GM21619 (cell line): Measurements from ENCODE around the gene ABCD3.
"Not testable (repeated sequence)": the region's sequence is repeated elsewhere in the genome, so short reads cannot be mapped to it uniquely, and the experiment has no call there.

ENCODE experiments used
- ATAC-seq: cut with Tn5 transposase; IDR thresholded peaks from one replicate; pipeline ENCODE4 v1.9.1; 2021; ENCODE audit not compliant: unreplicated experiment

The ABCD3 gene

DNA sequence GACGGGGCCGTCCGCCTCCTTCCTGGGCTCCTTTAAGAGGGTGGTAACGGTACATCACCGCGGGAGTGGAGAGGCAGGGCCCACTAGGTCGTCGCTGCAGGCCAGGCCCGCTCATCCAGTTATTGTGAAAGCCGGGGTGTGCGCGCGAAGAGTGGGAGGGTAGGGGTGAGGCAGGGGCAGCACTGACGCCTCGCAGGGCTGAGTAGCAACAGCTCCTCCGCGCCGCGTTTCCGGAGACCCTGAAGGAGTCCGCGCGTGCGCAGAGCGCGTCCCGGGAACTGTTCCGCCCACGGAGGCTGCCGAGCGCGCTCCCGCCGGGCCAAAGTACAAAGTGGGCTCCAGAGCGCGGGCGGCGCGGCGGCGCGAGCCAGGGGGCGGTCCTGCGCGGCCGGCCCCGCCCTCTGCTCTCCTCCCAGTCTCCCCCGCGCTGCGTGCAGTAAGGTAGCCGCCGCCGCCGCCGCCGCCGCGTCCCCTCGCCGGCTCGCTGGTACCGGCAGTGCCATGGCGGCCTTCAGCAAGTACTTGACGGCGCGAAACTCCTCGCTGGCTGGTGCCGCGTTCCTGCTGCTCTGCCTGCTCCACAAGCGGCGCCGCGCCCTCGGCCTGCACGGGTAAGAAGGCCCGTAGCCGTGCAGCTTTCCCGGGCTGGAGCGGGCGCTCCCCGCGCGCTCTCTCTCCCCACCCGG, at the start of gene ABCD3:
TSS of gene ABCD3 (plus strand) at position 412 of the 686 bp plus-strand sequence. CDS start at position 502, 90 bp downstream.
- ATAC-seq = peak; percentile 92

DNA sequence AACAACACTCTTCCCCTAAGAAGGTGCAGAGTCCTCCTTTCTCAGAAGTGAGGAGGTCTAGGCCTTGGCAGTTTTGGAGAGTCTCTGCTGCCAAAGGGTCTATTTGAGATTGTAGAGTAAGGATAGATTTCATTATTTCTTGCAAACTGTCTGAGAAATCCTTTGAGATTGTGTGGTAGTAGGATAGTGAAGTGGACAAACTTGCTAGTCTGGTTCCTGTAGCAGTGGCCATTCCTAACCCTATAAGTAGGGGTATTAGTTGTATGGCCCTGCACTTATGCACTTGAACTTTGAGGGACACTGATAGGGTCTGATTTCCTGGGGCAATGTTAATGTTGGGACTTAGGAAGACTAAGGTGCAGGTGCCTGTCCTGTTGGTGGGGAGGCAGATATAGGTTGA, 45.4 kb upstream of the ABCD3 start:
- not testable (repeated sequence) for ATAC-seq

DNA sequence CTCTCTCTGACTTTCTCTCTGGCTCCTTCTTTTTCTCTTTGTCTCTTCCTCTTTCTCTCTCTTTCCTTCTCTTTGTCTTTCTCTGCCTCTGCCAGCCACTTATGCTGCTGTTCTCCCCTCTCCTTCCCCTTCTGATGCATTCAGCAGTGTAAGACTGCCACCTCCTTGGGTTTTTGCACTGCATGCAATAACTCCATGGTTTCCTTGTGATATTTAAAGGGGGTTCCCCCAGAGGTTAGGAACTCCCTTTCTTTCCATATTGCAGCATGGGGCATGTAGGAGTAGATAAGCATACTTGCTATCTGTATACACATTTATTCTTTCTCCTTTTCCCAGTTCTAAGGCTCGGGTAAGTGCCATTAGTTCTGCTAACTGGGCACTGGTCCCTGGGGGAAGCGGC, 44.9 kb upstream of the ABCD3 start:
- not testable (repeated sequence) for ATAC-seq

DNA sequence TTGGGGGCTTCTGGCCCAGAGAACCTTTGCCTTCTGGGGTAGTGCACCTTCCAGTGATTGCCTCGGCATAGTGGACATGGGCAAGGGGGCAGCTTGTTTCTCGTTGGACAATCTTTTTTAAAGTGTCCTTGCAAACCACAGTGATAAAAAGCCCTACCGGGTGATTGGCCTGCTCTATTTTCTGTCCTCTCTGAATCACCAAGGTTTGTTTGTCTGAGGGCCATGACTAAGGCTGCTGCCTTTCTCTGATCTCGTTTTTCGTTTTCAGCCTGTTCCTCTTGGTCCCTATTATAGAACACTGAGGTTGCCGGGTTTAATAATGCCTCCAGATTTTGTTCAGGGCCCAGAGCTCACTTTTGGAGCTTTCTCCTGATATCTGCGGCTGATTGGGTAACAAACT, 42.5 kb upstream of the ABCD3 start:
- ATAC-seq = not testable (repeated sequence)

DNA sequence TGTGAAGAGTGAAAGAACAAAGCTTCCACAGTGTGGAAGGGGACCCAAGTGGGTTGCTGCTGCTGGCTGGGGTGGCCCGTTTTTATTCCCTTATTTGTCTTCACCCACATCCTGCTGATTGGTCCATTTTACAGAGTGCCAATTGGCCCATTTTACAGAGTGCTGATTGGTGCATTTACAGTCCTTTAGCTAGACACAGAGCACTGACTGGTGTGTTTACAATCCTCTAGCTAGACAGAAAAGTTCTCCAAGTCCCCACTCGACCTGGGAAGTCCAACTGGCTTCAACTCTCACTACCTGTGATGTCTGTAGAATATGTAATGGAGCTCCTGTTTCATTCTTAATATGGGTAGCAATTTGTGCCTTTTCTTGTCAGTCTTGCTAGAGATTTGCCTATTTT, 39.7 kb upstream of the ABCD3 start:
- ATAC-seq = not testable (repeated sequence)

DNA sequence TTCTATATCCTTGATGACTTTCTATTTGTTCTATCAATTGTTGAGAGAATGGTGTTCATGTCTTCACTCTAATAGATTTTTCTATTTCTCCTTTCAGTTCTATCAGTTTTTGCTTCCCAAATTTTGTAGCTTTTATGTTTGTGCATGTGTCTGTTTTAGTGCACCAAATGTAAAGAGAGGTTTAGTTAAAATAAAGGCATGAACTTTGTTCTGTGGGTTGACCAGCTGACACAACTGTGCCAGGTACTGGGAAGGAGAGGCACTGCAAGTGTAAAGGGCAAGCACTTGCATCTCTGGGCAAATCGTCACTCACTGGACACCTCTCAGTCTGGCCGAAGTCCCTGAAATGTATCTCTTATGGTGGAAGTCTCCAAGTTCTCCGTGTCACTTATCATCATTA, 38.6 kb upstream of the ABCD3 start:
- ATAC-seq = no peak

DNA sequence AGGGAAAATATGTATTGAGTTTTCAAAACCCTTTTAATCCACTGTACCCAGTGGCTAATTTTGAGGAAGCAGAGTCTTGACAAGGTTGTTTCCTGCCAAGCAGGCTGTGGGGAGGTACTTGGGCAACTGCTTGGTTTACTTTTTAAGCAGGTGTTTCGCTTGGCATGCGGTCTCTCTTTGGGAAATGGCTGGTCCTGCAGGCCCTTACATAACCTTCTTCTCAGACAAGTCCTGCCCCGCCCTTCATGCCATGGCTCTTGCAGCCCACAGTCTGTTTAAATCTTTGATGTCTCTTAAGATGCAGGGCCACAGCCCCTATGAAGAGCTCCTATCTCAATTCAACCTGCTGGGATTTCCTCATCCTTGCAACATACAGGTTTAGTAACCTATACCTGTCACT, 36.0 kb upstream of the ABCD3 start:
- ATAC-seq = no peak

DNA sequence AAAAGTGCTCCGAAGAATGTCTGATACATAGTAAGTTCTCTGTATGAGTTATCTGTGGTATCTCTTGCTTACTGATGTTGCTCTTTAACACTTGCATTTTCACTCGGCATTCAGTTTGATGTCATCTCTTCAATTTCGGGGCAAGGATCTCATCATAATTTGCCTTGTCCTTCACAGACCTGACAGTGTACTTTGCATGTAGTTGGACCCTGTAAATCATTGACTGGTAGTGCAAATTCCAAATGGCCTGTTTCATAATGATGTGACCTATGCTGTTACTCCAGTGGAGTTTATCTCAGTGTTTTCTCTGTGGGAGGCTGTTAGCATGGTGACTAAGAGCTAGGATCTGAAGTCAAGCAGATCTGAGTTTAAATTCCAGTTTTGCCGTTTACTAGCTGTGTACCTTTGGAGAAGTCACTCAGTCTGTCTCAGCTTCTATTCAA, 34.2 kb upstream of the ABCD3 start:
- peak; percentile 74 for ATAC-seq

DNA sequence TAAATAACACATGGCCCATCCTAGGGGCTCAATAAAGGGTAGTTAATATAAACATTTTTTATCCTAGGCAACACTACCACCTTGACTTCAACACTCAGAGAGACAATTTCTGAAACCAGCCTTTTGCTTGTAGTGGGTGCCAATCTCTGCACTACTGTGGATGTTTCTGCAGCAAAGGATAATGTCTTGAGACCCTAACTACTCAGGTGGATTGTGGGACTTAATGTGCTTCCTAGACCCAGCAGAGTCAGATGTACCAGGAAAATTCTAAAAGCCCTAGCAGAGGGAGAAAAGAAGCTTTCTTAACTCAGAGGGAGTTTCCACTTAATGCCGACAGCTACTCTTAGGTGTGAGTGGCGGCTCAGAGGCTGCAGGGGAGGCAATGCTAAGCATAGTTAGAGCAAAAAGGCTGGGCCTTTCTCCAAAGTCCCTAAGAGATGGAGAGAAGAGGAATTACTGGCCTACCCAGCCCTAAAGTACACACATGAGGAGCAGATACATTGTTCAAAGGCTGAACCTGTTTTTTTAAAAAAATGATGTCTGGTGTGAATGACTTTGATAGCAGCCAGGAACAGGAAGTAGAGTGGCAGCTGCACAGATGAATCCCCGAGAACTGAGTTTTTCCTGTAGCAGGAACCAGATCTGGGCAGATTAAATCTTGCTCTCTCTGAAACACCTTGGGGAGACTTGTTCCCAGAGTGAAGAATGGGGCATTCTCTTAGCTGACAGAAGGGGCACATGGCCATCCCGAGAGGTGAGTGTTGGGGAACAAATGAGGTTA, 33.5 kb upstream of the ABCD3 start:
- ATAC-seq = no peak

DNA sequence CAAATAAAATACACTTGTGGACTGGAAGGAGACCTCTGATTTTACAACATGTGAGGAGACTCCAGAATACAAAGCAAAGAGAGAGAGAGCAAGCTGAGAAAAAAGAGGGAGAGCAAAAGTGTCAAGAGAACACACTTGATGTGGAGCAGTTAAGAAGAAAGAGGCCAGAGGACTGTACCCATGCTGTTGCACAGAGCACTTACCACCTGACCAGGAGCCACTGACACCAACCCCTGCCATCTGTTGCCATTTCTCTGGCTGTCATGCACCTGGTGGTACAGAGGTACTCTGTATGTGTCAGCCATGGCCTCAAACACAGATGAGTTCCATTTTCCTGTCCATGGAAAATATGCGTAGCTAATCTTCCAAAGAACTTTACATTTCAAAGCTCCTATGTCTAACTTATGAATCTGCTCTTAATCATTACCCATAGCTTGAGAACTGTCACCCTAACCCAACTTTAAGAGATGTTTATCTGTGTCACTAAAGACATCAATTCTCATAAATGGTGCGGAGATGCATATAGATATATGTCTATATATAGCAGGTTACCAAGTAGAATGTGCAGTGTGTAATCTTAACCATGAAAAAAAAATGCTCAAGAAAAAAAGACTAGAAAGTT, 32.8 kb upstream of the ABCD3 start:
- no peak for ATAC-seq

DNA sequence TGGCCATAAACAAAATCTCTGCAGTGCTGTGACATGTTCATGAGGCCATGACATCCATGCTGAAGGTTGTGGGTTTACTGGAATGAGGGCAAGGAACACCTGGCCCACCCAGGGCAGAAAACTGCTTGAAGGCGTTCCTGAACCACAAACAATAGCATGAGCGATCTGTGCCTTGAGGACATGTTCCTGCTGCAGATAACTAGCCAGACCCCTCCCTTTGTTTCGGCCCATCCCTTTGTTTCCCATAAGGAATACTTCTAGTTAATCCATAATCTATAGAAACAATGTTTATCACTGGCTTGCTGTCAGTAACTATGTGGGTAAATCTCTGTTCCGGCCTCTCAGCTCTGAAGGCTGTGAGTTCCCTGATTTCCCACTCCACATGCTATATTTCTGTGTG, 28.9 kb upstream of the ABCD3 start:
- no peak for ATAC-seq

DNA sequence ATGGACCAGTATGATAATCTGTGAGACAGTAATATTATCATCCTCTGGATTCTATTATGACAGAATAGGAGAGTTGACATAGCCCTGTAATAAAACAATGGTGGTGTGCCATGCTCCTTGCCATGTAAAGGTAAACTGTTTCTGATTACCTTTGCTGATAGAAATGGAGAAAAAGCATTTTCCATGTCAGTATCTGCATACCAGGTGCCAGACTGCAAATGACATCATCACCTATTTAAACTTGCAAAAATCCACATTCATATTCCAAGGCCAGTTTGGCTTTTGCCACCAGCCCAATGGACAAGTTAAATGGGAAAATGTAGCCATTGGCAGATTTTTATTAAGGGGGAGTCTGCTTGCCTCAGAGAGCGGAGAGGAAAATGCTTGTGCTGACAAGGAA, 23.9 kb upstream of the ABCD3 start:
- ATAC-seq = no peak

DNA sequence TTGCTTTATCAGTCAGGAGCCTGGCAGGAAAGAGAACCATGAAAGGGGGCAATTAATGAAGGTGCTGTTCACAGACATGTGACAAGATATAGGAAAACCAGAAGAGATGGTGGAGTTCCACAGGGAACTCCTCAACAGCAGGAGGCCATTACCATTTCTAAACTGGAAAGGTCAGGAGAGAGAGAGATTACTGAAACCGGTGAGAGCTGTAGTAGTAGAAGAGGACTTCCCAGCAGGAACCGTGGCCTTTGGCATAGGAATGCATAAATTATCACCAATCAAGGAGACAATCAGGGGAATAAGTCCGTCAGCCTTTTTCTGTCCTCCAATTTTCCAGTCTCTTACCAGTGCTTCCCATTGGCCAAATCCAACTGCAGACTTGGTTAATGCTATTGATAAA, 23.0 kb upstream of the ABCD3 start:
- ATAC-seq = no peak

DNA sequence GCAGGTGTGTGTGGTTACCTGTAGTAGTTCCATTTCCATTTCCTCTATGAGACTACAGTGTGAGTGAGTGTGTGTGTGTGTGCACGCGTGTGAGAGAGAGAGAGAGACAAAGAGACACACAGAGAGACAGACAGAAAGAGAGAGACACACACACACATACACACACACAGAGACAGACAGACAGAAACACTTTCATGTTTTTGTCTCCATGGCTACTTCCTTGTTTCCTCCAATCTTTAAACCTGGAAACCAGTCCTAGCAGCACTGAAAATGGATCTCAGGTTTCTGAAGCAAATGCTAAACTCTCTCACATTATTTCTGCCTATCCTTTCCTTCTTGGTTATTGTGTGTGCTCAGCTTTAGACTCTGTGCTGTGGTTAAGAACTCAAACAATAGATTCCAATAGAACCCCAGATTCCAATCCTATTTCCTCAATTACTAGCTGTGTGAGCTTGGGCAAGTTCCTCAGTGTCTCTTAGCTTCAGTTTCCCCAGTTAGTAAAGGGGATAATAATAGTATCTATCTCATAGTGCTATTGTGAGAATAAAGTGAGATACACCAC, 22.4 kb upstream of the ABCD3 start:
- ATAC-seq = no peak

DNA sequence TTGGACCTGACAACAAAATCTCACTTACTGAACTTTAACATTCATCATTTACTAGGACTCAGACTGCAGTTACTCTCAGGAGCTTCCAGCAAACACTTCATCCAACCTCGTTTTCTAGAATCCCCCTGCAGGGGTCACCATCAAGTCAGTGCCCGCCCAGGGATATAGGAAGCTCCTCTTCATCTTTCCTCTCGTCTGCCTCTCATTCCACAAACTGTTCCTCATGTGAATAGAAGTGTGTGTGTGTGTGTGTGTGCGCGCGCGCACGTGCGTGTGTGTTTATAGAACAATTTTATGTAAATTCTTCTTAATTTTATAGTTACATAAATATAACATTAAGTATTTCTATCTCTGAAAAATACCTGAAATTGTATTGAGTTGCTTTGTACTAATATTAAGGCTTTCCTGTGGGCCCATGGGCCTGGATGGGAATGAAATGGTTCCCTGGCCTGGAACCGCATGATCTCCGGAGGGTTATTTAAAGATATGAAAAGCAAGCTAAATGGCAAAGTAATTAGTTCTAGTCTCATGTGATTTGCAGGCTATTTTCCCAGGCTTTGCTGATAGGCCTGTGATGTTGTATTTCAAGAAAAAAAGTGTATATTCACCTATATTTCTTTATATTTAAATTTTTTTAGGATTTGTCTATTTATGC, 21.7 kb upstream of the ABCD3 start:
- no peak for ATAC-seq

DNA sequence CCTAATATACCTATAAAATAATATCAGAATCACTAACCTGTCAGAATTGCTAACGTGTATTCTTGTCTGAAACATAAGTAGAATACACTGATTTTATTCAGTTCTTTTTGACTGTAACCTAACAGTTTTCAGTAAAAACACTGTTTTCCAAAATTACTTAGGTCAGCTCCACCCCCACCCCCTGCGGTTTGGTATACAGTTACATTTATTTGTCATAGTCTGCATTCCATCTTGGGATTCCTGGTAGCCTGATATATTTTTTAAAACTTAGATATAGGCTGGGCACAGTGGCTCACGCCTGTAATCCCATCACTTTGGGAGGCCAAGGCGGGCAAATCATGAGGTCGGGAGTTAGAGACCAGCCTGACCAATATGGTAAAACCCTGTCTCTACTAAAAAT, 19.8 kb upstream of the ABCD3 start:
- ATAC-seq = no peak

DNA sequence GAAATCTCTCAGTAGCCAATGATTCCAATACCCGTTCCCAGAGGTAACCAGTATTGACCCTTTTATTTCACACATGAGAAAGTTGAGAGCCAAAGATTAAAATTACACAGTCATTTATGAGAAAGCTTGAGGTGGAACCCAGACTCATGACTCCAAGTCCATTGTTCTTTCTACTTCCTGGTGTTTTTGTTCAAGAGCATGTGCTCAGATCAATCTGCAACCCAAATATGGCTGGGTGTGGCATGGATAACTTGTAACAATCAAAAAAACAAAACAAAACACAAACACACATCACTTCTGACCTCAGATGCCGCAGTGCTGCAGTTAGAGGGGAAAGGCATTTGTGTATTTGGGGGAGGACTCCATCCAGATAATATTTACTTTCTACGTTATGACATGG, 18.7 kb upstream of the ABCD3 start:
- ATAC-seq = no peak

DNA sequence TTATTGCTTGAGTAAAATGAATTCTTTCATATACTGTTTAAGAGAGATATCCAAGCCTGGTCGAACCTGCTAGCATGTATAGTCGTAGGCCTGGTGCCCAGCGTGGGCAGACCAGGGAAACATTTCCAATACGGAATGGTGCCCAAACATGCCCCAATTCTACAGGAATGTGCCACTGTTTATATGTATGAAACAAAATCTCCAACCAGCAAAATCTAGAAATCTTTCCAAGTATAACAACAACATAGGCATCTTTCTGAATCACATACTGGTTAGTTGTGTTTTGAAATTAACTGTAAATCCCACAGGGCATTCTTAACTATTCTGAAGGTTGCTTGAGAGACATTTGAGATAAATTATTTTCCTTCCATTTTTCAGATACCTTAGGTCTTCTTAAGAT, 17.0 kb upstream of the ABCD3 start:
- no peak for ATAC-seq

DNA sequence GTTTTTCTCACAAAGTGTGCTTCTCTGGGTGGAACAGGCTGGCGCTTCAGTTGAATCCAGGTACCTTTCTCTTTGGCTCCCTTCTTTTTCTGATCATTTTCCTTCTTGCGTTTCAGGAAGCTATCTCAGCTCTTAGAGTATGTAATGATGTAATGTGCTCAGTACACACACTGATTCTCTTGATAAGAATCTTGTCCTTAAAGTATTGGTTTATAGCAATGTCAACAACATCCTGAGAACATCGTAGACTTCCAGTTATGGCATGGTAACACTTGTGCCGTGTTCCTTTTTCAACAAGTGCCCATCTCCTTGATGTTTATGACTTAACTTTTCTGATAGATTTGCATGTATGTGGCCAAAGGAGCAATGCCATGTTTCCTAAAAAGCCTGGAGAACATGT, 11.7 kb upstream of the ABCD3 start:
- no peak for ATAC-seq

DNA sequence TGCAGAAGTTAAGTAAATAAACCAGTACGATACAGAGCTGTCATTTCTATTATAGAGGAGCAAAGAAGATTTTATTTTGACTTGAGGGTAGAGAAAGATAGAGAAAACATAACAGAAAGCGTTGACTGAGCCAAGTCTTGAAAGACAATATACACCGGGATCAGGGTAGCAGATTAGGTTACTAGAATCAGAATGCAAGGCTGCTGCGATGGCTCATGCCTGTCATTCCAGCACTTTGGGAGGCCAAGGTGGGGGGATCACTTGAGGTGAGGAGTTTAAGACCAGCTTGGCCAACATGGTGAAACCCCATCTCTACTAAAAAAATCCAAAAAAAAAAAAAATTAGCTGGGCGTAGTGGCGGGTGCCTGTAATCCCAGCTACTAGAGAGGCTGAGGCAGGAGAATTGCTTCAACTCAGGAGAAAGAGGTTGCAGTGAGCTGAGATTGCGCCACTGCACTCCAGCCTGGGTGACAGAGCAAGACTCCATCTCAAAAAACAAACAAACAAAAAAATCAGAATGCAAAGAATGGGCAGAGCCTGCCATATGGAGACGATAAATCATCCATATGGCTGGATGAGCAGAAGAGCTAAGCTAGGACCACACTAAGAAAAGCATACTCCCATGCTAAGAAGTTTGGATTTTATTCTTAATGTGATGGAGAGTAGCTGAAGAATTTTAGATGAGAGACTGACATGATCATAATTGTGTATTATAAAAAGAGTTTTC, 9.9 kb upstream of the ABCD3 start:
- ATAC-seq = no peak

DNA sequence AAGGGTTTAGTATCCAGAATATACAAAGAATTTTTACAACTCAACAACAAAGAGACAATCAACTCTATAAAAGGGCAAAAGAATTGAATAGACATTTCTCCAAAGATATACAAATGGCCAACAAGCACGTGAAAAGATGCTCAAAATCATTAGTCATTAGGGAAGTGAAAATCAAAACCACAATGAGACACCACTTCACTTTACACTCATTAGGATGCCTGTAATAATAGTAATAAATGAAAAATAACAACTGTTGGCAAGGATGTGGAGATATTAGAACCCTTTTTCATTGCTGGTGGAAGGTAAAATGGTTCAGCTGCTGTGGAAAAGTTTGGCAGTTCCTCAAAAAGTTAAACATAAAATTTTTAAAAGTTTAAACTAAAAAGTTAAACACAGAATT, 7.0 kb upstream of the ABCD3 start:
- peak; percentile 89 for ATAC-seq
